GM12878 (cell line): ENCODE measurements around the gene CYB5RL. TPM values are rescaled to one million over a fixed set of nuclear protein-coding genes. Genes with fewer than 3 reads are reported as not detected.

Source experiments
- BACH1 ChIP-seq: fragments of 450-650 bp; IDR thresholded peaks from 2 replicates; pipeline ENCODE4 v1.6.1; 2017; ENCODE audit warnings: mild to moderate bottlenecking, borderline replicate concordance
- BHLHE40 ChIP-seq, 2 experiments: fragments of 450-650 bp in 1 of 2; IDR thresholded peaks; 2 replicates each; pipeline ENCODE4 v1.6.1; 2011 to 2017; ENCODE audit warnings: low read depth in 2 of 2, borderline replicate concordance in 1 of 2, improper control_type of control experiment in 1 of 2, low read length in 1 of 2, mild to moderate bottlenecking in 1 of 2
- BMI1 ChIP-seq: fragments of 450-650 bp; IDR thresholded peaks from 2 replicates; pipeline ENCODE4 v1.6.1; 2016; ENCODE audit warnings: mild to moderate bottlenecking, moderate library complexity, borderline replicate concordance
- CHD4 ChIP-seq: fragments of 200-600 bp; sonication (generic); IDR thresholded peaks from 2 replicates; pipeline ENCODE4 v1.6.1; 2016; ENCODE audit warnings: mild to moderate bottlenecking
- E2F4 ChIP-seq: IDR thresholded peaks from 2 replicates; pipeline ENCODE4 v1.6.1; 2012; ENCODE audit warnings: low read depth, low read length, improper control_type of control experiment
- EZH2 ChIP-seq: IDR thresholded peaks from 2 replicates; pipeline ENCODE4 v1.6.1; 2012; ENCODE audit warnings: low read depth, mild to moderate bottlenecking, control low read depth, inconsistent platforms, low read length, borderline replicate concordance; ENCODE audit not compliant: control insufficient read depth
- GABPA ChIP-seq: IDR thresholded peaks from 2 replicates; pipeline ENCODE4 v1.6.1; 2014; ENCODE audit warnings: antibody characterized with exemption, low read depth, mild to moderate bottlenecking, inconsistent platforms
- HDGF ChIP-seq: fragments of 450-650 bp; IDR thresholded peaks from 2 replicates; pipeline ENCODE4 v1.6.1; 2016; ENCODE audit warnings: antibody characterized with exemption
- LARP7 ChIP-seq: fragments of 450-650 bp; IDR thresholded peaks from 2 replicates; pipeline ENCODE4 v1.6.1; 2017; ENCODE audit warnings: mild to moderate bottlenecking
- MEF2A ChIP-seq: IDR thresholded peaks from 2 replicates; pipeline ENCODE4 v1.6.1; 2011; ENCODE audit warnings: low read depth, mild to moderate bottlenecking, low read length, moderate library complexity; ENCODE audit not compliant: insufficient read depth
- MLLT1 ChIP-seq: fragments of 450-650 bp; IDR thresholded peaks from 2 replicates; pipeline ENCODE4 v1.6.1; 2016; ENCODE audit warnings: mild to moderate bottlenecking
- NFYB ChIP-seq: IDR thresholded peaks from 2 replicates; pipeline ENCODE4 v1.6.1; 2011; ENCODE audit warnings: low read depth, mild to moderate bottlenecking, low read length, improper control_type of control experiment, moderate library complexity; ENCODE audit not compliant: insufficient read depth
- POLR2A ChIP-seq: IDR thresholded peaks from 2 replicates; pipeline ENCODE4 v1.6.1; 2011; ENCODE audit warnings: low read depth, mild to moderate bottlenecking, low read length
- PRDM15 ChIP-seq: fragments of 450-650 bp; formaldehyde crosslinking; IDR thresholded peaks from 2 replicates; pipeline ENCODE4 v1.4.0; 2020; ENCODE audit warnings: mild to moderate bottlenecking, moderate library complexity
- RB1 ChIP-seq: fragments of 450-650 bp; formaldehyde crosslinking; IDR thresholded peaks from 2 replicates; pipeline ENCODE4 v1.6.1; 2017; ENCODE audit warnings: mild to moderate bottlenecking, borderline replicate concordance
- REST ChIP-seq: IDR thresholded peaks from 2 replicates; pipeline ENCODE4 v1.6.1; 2012; ENCODE audit warnings: mild to moderate bottlenecking, low read depth, low read length
- SIN3A ChIP-seq: IDR thresholded peaks from 2 replicates; pipeline ENCODE4 v1.6.1; 2012; ENCODE audit warnings: low read depth, low read length, improper control_type of control experiment
- SREBF1 ChIP-seq: IDR thresholded peaks from 2 replicates; pipeline ENCODE4 v1.6.1; 2012; ENCODE audit warnings: mild to moderate bottlenecking, low read length
- TBL1XR1 ChIP-seq: IDR thresholded peaks from 2 replicates; pipeline ENCODE4 v1.6.1; 2012; ENCODE audit warnings: low read depth, low read length, improper control_type of control experiment
- TCF12 ChIP-seq: IDR thresholded peaks from 2 replicates; pipeline ENCODE4 v1.6.1; 2011; ENCODE audit warnings: low read depth, mild to moderate bottlenecking, low read length
- TCF7 ChIP-seq: IDR thresholded peaks from 2 replicates; pipeline ENCODE4 v1.6.1; 2014; ENCODE audit warnings: antibody characterized with exemption, borderline replicate concordance
- YBX1 ChIP-seq: fragments of 450-650 bp; IDR thresholded peaks from 2 replicates; pipeline ENCODE4 v1.6.1; 2016; ENCODE audit warnings: antibody characterized with exemption
- polyA plus RNA-seq, 11 experiments: library from polyadenylated mRNA; depleted of rRNA in 4 of 11; unstranded in 6 of 11; stranded (reverse) in 5 of 11; fragments of >200 nt; fragmentation: Nextera tagmentation in 4 of 11; fragmentation: Illumina TruSeq in 1 of 11; extraction: Ambion mirVana in 4 of 11; extraction: Trizol in 1 of 11; gene quantifications; 1 replicate in 1 of 11; 2 replicates in 10 of 11; pipeline versions ENCODE4 v1.2.1 to v1.2.3, GENCODE V29; 2011 to 2016; ENCODE audit warnings: inconsistent platforms in 2 of 11, missing spikeins in 2 of 11, low read depth in 1 of 11
- total RNA-seq, 4 experiments: library from RNA; depleted of rRNA in 3 of 4; stranded (reverse); fragments of >200 nt in 3 of 4; fragmentation: Illumina TruSeq in 1 of 4; extraction: Trizol in 1 of 4; gene quantifications; 2 replicates each; pipeline versions ENCODE4 v1.2.1 to v1.2.3, GENCODE V29; 2013 to 2021

The CYB5RL gene
- total and polyA plus RNA-seq, 10 of the 15 experiments (the other 5 are each of a cell fraction or from before 2014, with no cell fraction given) = 3.1 to 8.7 (median 7.2) TPM

GRCh38 chr1:54199765-54200518 lies at the start of gene CYB5RL, which contains the start of gene MRPL37 (continued):
- TF ChIP-seq BACH1 = peak; percentile 18; the same call in 1 of the 2 replicates
- peak; percentile 73 for TF ChIP-seq SIN3A
- TF ChIP-seq YBX1 = no peak
- peak; percentile 89 for TF ChIP-seq NFYB
- TF ChIP-seq RB1 = peak; percentile 86; the same call in 1 of the 2 replicates
- no peak for TF ChIP-seq MEF2A
- TF ChIP-seq GABPA = no peak
- no peak for TF ChIP-seq REST
- no peak for TF ChIP-seq EZH2
- TF ChIP-seq TCF12 = peak; percentile 51; the same call in 1 of the 2 replicates
- no peak for TF ChIP-seq PRDM15 (CRISPR knock-in tag)
- TF ChIP-seq BMI1 = no peak
- TF ChIP-seq SREBF1 = no peak
- TF ChIP-seq MLLT1 = no peak
- TF ChIP-seq TBL1XR1 = no peak
- no peak for TF ChIP-seq TCF7
- no peak for TF ChIP-seq HDGF
- TF ChIP-seq CHD4 = no peak
- peak; percentile 82 for TF ChIP-seq E2F4
- TF ChIP-seq BHLHE40 (IDR thresholded peaks at IDR 0.05; ENCODE audit: borderline replicate concordance in 1 of 2, low read depth in 2 of 2, low read length in 1 of 2) = peak; percentile 99 to 100
- peak; percentile 95 for TF ChIP-seq POLR2A
- peak; percentile 81; the same call in 1 of the 2 replicates for TF ChIP-seq LARP7
